Fibroblast of skin of right quadriceps (primary cell): Measurements from ENCODE around the gene OR1K1.
"Not testable (repeated sequence)": the region's sequence is repeated elsewhere in the genome, so short reads cannot be mapped to it uniquely, and the experiment has no call there.

ENCODE experiments used
- DNase-seq: peaks from one replicate; pipeline ENCODE4 v3.0.0-alpha.2; 2013

Gene OR1K1

DNA sequence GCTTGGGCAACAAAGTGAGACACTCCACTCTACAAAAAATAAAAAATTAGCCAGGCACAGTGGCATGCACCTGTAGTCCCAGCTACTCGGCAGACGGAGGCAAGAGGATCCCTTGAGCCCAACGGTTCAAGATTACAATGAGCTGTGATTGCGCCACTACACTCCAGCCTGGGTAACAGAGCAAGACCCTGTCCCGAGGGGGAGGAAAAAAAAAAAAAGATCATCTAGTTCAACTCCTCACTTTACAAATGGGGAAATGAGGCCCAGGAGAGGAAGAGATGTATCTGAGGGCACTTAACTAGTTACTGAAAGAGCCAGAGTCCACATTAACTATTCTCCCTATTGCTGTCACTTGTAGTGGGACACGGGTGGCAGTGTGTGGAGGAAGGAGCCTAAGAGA lies 14.6 kb downstream of the OR1K1 start:
- DNase-seq: no peak

DNA sequence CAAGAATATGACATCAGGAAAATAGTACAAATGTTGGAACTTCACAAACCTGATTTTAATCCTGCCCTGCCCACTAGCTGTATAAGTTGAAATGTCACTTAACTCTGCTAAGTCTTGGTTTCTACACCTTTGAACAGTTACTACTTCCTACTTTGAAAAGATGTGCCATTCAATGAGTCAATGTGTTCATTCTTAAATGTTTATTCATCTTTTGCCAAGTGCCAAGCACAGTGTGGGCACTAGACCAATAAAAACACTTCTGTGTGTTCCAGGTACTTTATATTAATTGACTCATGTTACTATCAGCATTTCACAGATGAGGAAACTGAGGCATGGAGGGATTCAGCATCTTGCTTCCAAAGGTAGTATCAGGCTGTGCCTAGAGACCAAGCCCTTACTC lies 15.6 kb downstream of the OR1K1 start:
- no peak for DNase-seq

- no peak for DNase-seq
Observed at GRCh38 chr9:122816163-122816867, 16.4 kb downstream of the OR1K1 start.

DNA sequence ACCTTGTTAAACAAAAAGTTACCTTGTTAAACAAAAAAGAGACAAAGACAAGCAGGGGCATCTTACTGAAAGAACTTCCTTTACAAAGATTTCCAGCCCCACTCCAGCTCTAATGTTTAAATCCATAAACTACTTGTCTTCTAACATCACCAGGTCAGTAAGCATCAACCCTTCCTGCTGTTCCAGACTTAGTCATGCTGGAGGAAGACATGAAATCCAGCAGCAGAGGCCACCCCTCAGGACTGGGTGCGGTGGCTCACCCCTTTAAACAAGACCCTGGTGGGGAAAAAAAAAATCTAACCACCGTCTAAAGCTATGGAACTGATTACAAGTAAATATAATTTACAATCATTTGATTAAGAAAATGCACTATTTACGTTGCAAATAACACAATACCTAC lies 19.4 kb downstream of the OR1K1 start:
- DNase-seq: no peak

DNA sequence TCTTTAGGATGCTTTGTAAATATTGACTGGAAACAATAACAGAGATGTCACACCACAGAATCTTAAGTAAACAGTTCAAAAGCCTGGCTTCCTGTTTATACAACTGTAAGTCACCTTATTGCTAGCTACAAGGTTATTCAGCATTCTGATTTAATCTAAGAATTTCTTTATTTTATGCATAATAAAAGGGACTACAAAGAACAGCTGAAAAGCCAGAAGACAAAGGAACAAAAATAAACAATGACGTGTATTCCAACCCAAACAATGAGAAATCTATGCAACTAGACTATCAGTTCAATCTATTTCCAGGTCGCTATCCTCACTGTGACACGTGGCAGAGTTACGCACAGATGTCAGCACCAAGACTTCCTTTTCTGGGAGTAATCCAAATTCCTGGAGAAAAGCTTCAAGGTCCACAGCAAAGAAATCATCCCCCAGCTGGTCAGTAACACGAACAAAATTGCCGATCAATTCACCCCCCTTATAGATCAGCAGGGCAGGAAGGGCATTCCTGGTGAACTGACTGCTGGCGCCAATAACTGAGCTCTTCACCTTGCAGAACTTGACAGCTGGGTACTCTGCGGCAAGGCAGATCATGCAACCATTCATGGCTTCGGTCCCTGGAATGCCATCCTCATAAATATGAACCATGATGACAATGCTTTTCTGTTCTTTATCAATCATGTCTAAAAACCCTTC lies 20.0 kb downstream of the OR1K1 start:
- no peak for DNase-seq

GRCh38 chr9:122820490-122820845 lies 20.5 kb downstream of the OR1K1 start:
- no peak for DNase-seq

GRCh38 chr9:122821278-122821943 lies 21.5 kb downstream of the OR1K1 start:
- no peak for DNase-seq

DNA sequence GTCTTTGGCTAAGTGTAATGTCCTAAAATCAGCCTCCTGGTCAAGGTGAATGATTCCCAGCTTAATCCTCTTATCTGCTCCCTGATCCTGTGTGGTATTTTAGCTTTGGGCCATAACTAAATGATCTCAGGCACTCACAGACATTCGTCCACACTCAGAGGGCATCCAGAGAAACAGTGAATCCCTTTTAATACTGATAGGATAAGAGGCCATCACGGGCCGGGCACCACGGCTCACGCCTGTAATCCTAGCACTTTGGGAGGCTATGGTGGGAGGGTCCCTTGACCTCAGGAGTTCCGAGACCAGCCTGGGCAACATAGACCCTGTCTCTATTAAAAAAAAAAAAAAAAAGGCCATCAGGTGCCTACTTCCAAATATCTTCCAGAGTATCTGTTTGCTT lies 22.1 kb downstream of the OR1K1 start:
- DNase-seq: no peak

DNA sequence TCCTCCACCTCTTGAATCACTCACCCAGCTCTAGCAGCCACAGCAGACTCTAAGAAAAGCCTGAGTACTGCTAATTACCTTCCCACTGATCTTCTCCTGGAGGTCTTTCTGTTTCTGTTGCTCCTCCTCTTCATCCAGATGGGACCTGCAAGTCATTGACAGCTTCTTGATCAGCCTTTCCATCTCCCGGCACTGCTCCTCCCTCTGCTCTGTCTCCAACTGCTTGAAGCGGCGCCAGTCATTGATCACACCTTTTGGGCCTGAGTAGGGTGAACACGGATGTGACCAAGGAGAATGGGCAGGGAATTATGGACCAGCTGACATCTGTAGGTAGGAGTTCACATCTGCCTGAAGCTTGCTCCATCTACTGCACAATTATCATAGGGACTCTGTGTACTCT lies 23.0 kb downstream of the OR1K1 start:
- no peak for DNase-seq

GRCh38 chr9:122827761-122828093 lies 27.8 kb downstream of the OR1K1 start:
- DNase-seq: peak; percentile 34

DNA sequence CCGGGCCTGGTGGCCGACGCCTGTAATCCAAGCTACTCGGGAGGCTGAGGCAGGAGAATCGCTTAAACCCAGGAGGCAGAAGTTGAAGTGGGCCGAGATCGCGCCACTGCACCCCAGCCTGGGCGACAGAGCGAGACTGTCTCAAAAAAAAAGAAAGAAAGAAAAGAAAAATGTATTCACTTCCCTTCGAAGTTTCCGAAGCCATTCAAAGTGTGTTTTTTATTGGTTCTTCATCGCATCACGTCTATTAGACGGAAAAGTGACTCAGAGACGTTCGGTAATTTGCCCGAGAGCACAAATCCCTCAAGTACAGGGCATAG lies 29.0 kb downstream of the OR1K1 start:
- DNase-seq: not testable (repeated sequence)

GRCh38 chr9:122832194-122832593 lies 32.3 kb downstream of the OR1K1 start:
- no peak for DNase-seq

GRCh38 chr9:122835313-122835731 lies 35.4 kb downstream of the OR1K1 start:
- DNase-seq: no peak

- no peak for DNase-seq
Observed at GRCh38 chr9:122837266-122837850, 37.4 kb downstream of the OR1K1 start.

GRCh38 chr9:122838441-122838840 lies 38.5 kb downstream of the OR1K1 start:
- DNase-seq: not testable (repeated sequence)

- DNase-seq: no peak
Observed at GRCh38 chr9:122841501-122841900, 41.6 kb downstream of the OR1K1 start.

GRCh38 chr9:122844137-122844536 lies 44.2 kb downstream of the OR1K1 start:
- DNase-seq: no peak

- no peak for DNase-seq
Observed at GRCh38 chr9:122845116-122845515, 45.2 kb downstream of the OR1K1 start.

DNA sequence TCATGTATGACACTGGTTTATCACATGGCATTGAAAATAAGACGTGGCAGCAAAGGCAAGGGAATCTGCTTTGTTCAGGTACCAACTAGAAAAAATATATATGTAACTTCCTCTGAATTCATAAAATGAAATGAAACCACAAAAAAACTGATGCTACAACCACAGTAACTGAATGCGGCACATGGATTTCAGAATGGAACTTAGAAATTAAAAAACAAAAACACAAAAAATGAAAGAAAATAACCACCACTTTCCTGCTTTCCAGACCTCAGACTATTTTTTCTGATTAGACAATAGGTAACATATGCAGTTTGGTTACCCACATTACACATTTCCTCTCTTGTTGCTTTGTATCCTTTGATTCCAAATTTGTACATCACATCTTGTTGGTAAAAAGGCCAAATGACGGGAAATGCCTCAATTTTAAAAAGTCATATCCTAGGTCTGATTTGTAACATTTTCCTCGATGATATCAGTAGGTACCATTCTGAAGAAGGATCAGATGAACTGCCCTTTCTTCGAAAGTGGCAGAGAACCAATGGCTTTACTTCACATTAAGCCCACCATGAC lies 46.5 kb downstream of the OR1K1 start:
- DNase-seq: no peak

- no peak for DNase-seq
Observed at GRCh38 chr9:122848256-122848943, 48.5 kb downstream of the OR1K1 start.
